D341Med (cell line): ENCODE results near the gene DISP2.

ENCODE experiments used
- DNase-seq: peaks from one replicate; pipeline ENCODE4 v3.0.0; 2012; ENCODE audit warnings: low spot score

The DISP2 gene

DNA sequence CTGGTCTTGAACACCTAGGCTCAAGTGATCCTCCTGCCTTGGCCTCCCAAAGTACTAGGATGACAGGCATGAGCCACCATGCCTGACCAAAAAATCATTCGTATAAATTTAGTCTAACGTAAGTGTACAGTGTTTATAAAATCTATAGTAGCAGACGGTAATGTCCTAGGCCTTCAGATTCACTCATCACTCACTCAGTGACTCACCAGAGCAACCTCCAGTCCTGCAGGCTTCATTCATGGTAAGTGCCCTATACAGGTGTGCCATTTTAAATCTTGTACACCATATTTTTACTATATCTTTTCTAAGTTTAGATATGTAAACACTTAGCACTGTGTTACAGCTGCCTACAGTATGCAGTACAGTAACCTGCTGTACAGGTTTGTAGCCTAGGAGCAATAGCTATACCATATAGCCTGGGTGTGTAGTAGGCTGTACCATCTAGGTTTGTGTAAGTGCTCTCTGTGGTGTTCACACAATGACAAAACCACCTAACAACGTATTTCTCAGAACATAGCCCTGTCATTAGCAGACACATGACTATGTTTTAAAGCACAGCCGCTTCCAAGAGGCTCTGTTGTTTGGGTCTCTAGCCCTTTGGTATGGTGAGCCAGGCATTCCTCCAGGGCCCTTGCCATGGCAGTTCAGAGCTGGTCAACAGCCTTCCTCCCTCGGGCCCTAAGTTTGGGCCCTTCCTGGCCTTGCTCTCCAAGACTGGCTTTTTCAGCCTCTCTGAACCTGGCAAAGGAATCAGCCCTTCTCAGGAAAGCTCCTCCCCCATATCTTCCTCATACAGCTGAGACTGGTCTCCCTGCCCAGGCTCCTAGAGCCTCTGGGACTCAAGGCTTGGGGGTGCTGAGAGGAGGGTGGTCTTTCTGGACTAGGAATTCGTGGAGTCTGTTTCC is 15.4 kb upstream of the DISP2 start:
- no peak for DNase-seq

DNA sequence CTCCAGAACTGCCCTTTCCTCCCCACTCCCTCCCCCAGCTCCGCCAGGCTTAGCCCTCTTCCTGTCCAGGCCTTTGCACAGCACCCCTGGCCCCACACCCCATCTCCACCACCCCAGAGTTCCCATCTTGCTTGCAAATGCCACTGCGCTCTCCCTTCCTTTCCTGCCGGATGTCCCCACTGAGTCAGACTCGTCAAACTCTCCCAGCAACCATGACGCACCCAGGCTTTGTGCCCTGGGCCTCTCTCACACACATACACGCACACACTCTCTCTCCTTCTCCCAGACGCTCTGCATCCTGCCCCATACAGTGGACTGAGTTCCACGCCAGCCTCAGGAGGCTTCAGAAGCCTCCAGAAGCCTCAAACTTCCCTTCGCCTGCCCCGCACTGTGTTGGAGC is 14.5 kb upstream of the DISP2 start:
- no peak for DNase-seq

DNA sequence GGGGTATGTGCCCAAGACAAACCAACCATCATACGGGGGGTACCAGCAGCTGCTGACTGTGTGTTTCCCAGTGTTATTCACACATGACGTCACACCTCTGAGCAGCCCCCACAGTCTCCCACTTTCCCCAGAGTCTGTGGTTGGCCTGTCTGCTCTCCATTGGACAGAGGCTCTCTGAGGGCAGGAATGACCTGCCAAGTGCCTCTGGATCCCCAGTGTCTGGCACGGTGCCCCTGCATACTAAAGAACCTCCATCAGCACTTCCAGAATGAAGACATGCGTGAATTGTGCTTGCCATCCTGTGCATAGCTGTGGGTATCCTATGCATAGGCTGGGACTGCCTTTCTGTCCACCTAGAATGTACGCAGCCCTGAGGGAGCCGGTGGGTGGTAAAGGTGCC is 13.8 kb upstream of the DISP2 start:
- no peak for DNase-seq

DNA sequence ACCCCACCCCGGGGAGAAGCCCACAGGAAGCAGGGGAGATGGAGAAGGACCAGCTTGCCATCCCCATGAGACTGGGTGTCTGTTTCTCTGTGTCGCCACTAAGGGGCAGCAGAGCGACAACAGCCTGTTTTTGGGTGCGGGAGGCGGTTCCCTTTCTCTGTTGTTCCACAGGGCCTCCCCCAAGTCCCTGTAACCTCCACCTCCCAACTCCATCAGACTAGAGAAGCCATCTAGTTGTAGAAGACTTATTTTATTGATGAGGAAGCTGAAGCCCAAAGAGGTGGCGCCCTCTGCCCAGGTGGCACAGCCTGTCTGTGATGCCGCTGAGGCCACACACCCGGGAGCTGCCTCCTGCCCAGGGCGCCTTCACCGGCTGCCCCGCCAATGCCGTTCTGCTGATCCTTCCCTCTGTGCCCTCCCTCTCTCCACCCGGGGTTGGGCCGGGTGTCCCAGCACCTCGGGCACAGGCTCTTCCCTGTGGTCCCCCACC is 13.3 kb upstream of the DISP2 start:
- DNase-seq = peak; percentile 82

DNA sequence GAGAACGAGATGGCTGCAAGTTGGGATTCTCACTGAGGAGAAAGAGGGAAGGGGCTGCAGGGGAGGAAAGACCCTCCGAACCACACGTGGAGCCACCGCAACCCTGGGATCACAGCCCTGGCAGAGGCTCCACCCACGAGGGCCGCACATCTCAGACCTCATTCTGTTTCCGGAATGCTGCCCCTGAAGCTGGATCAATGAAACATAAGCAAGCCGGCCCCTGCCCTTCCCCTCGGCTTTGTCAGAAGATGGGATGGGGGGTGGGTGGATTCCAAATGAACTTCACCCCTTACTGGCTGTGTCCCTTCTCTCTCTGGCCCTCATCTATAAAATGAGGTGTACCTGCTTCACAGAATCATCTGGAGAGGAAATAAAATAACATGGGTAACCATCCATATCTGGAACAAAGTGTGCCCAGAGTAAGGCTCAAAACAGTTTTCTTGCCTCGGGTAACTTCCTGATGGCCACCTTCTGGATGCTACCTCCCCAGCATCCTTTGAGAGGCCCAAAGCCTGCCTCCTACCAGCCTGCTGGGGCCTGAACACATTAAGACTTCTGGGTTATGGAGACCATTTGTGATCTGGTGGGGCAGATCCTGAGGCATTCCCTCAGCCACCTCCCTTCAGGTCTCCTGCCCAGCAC is 12.7 kb upstream of the DISP2 start:
- DNase-seq = no peak

DNA sequence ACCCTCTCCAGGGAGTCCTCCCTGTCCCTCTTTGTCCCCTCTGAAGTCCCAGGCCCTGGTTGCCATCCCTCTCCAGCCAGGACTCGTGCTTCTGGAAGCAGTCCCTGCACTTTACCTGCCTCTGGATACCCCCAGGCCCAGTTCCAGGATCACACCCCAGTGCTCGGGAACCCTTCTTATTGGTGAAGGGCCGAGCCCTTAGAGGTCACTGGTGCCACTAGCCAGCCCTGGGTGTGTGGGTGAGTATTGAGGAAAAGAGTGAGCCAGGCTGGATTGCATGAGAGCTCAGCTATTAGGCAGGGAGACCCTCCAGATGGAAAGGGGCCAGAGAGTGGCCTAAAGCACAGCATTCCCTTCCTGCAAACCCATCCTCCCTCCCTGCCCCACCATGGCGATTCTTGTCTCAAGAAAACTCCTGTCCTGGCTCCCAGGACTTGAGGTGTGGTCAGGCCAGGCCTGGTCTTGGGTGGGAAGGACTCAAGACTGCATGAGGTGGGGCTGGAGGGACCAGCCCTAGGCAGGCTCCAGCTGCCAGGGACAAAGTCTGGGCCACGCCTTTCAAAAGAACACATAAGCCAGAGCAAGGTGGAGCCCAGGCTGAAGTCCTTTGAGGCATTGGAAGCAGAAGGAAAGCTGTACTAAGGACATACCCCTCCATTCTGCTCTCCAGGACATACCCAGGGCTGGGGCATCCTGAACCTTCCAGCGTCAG is 12.0 kb upstream of the DISP2 start:
- DNase-seq = no peak

DNA sequence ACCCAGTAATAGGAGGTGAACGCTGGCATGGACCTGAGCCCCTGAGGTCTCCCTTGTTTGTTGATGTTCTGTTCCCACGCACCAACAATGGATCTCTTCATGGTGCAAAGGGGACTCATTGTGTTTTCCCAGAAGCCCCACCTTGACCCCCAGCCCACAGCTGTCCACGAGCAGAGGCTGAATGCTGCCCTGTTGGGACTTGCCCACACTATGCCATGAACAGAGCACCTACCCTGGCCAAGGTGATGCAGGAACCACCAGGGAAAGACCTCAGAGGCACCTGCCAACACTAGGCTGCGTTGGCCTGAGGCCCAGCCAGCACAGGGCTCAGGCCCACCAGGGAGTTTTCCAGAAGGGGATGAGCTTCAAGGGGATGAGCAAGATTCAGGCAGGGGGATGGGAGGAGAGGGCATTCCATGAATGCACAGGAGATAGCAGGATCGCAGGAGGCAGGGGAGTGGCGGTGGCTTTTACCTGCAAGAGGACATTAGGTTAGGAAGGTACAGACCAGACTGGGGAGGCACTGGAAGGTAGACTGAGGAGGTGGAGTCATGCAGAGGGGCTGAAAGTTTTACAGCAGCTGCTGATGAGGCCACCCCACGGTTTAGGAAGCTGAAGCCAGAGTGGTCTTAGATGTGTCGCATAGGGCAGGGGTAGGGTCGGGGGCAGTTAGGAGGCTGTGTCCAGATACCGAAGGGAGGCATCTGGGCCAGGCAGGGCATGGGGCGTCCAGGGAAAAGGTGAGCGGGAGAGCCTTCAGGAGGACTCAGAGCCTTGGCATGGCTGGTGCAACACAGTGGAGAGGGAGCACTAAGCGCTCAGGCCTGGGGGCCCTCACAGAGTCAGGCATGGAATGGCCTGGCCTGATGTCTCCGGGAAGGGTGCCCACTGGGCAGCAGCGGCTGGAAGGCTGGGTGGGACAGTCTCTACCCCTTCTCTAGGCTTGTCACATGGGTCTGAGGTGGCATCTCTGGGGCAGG is 11.2 kb upstream of the DISP2 start:
- no peak for DNase-seq

DNA sequence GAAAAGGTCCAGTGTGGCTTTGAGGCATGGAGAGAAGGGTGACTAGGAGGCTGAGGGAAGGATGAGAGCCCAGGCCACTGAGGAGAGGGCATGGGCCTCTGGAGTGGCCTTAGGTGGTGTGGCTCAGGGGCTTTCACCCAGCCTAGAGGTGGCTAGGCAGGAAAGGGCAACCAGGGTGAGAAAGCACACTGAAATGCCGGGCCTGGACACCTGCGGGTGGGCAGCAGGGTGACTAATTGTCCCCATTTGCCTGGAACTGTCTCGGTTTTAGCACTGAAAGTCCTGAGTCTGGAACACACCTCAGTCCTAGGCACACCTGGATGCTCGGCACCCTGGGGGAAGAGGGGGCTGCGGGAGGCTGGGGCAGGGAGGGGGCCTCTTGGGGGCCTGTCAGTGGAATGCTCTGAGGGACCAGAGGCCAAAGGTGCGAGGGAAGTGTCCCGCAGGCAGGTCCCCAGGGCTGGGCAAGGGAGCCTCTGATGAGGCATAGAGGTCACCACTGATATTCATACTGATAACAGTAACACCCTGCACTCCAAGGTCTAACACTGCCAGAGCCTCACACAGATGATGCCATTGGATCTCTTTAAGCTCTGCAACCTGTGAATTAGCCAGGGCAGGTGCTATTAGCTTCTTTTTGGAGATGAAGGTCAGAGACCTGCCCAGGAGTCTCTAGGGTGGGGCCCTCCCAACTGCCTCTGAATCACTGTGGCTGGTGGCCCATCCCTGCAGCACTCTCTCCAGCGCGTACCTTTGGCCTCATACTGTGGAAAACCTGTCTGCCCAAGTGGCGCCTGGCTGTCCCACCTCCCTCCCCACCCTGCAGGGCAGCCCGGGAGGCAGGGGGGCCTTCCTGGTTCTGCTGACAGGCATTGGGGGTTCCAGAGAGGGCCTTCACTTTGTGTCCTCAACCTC is 10.2 kb upstream of the DISP2 start:
- no peak for DNase-seq

DNA sequence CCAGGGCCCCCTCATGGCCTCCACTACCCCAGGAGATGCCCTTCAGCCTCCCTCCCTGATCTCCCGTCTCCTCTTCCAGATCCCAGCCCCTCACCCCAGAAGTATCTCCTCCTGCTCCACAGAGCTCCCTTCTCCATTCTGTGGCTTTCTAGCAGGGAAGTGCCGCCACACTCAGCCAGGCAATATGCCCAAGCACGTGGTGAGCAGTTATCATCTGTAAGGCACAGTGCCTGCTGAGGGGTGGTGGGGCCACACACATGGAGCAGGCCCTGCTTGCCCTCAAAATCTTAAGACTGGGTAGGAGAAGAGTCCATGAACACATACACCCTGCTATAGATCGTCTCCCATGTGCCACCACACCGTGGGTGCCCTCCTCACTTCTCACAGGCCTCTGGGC is 9.5 kb upstream of the DISP2 start:
- DNase-seq = no peak

DNA sequence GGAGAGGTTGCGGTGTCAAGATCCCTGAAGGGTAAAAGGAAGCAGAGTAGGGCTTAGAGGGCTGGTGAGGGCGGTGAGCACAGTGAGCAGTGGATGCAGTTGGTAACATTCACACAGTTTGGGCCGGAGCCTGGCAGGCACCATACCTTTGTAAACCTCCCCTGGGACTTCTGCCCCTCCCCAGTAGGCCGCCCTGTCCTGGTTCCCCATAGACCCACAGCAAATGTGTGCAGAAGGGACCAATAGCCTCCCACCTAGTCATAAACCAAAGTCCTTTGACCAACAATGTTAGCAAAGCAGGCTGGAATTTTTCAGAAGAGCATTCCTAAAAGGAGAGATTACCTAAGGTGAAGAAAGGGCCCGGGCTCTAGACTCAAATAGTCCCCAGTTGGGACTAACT is 8.9 kb upstream of the DISP2 start:
- DNase-seq = no peak

DNA sequence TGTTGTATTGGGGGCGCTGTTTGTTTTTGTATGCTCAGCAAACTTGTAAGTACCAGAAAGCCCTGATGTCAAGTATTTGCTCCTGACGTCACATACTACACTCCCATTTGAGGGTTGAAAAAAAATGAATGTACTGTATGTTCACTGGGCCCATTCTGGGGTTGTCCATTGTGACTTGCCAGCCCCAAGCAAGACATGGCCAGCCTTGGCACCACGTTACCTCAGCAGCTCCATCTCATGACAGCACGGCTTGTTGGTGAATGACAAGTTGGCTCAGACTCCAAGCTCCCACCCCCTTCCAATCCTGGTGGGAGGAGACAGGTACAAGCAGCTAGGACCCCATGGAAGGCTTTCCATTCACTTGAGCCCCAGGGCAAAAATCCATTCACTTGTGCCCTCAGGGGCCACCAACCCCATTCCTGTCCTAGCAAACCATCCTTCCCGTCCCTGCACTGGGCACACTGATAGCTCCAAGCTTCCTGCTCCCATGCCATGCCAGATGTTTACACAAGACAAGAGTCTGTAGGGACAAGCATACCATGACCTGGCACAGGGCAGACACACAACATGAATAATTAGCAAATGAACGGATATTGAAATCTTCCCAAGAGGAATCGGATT is 5.6 kb upstream of the DISP2 start:
- no peak for DNase-seq

DNA sequence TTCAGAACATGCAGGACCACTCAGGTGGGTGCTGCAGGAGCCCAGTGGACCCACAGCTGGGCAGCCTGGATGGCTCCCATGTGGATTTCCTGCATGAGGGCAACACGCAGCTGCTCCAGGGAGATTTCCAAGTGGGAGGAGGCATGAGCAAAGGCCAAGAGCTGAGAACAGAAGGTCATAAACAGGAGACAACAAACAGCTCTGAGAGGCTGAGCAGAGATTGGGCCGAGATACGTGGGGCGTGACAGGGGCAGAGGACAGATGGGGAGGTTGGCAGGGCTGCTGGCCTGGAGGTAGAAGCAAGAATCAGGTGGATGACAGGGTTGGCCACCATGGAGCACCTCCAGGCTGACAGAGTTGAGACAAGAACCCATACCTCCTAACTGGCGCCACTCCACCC is 4.3 kb upstream of the DISP2 start:
- no peak for DNase-seq

DNA sequence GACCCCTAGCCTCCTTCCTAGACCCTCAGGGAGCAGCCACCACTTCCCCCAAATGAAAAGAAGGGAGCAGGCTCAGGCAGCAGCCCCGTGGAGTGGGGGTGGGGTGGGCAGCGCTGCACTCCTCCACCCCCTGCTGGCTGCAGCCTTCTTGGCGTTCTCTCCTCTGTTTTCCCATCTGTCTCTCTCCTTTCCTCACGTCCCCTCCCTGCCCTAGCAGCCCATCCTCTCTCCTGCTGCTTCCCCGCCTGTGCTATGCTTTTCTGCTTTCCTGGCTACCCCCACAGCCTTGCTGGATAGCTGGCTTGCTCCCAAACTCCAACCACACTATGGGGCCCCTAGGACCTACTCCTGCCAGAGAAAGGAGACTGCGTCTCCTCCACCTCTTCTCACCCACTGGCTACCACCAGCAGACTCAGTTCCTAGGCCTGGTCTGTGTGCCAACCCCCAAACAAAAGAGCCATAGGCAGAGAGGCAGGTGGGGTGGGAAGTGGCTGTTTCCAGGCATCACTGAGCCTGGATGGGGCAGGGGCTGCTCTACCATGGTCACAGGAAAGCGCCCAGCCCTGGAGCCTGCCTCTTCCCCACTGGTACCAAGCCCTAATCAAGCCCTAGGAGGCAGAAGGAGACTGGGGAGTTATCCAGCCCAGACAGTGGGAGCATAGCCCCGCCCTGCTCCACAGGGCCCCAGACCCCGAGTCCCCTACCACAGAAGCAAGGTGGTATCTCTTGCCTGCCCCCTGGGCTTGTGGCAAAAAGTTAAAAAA is 3.4 kb upstream of the DISP2 start:
- DNase-seq = peak; percentile 87

DNA sequence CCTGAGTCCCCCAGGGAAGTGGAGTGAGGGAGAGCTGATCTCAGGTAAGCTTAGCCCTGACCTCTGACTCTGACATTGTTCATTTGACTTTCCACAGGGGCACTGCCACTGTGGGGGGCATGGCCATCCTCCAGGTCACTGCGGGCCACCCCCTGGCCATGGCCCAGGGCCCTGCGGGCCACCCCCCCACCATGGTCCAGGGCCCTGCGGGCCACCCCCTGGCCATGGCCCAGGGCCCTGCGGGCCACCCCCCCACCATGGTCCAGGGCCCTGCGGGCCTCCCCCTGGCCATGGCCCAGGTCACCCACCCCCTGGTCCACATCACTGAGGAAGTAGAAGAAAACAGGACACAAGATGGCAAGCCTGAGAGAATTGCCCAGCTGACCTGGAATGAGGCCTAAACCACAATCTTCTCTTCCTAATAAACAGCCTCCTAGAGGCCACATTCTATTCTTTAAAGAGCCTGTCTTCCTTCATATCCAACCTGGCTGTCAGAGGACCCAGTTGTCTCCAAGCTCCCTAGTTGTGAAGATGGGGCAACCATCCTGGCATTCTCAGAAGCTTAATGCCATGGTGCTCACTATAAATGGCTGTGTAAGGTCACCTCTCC is 1.9 kb upstream of the DISP2 start:
- no peak for DNase-seq

DNA sequence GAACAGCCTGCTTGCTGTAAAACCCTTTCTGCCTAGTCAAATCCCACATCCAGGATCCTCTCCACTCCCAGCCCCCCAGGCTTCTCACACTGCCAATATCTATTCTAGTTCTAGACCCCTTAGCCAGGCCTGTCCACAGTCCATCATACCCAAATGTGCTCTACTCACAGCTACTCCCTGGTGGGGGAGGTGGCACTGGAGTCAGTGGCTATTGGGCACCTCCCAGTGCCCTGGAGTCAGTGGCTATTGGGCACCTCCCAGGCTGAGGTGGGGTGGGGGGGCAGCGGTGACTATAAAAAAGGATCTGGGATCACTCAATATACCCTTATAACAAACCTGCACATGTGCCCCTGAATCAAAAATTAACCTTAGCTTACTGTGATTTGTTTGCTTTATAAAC is 773 bp upstream of the DISP2 start:
- DNase-seq = no peak

DNA sequence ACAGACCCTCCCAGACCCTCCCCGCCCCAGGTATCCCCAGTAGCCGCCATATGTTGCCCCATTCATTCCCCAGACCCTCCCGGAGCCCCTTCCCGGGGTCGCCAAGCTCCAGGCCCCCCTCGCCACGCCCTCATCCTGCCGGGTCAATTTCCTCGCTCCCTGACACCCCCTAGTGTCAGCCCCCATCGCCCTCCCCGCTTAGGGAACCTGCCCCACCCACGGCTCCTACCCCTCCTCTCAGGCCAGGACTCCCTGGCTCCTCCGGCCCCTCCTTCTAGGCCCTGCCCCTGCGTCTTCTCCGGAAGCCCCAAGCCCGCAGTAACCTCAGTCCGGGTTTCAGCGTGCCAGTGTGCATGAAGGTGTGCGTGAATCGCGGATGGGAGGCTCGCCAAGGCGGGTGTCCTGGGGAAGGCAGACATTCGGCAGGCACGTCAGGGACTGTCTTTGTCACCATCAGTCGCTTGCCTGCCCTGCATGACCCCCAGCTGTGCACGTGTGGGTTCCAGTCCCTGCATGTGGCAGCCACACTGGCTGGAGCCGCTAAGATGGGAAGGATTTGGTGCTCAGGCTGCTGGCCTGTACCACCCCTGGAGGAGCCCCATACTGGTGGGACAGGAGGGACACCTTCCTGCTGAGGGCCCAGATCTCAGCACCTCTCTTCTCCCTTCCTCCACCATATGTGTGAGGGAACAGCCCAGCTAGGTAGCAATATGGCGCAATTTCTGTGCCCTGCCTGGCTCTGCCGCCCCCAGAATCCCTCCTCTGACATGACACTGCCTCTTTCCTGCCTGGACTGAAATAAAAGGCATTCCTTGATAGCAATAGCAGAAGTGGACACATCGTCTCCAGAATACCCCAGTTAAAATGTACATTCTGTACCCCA is 693 bp downstream of the DISP2 start:
- peak; percentile 75 for DNase-seq

DNA sequence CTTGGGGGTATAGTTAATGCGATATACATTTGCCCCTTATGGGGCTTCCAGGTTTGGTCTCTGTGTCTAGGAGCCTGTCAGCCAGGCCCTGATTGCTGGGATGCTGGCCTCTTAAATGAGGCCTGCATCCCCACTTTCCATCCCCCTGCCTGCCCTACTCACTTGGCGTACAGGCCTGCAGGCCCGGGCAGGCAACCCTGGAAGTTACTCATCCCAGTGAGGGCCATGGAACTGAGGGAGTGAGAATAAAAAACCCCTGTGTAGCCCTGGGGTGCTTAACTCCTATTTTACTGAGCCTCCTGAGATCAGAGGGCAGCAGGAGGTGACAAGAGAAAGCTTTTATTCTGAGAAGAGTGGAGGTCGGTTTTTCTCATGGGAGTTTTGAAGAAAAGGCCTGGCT is 2.0 kb downstream of the DISP2 start:
- DNase-seq = no peak

DNA sequence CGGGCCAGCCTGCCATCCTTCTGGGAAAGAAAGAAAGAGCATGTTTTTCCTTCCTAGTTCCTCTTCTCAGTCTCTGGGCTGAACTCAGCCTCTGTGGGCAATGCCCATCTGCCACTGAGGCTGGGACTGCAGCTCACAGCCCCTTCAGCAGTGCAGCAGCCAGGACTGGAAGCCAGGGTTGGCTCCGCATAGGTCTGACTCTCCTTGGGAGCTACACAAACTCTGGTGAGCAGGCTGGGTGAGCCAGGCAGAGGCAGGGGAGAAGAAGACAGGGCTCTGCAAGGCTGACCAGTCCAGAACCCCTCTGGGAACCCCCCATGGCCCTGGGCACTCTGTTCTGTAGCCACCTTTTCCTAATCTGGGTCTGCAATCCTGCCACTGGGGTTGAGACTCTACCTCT is 3.6 kb downstream of the DISP2 start:
- no peak for DNase-seq
